PFSK-1 (cell line): ENCODE results near the gene ENTPD1.

Source experiments
- REST ChIP-seq, 2 experiments: IDR thresholded peaks; 2 replicates each; pipeline versions ENCODE4 v1.6.1 to v1.8.0; 2011 to 2012; ENCODE audit warnings: low read depth in 2 of 2, low read length in 2 of 2, control low read depth in 1 of 2, inconsistent platforms in 1 of 2, mild to moderate bottlenecking in 1 of 2, moderate library complexity in 1 of 2; ENCODE audit not compliant: insufficient read depth in 1 of 2
- SIN3A ChIP-seq: IDR thresholded peaks from 2 replicates; pipeline ENCODE4 v1.6.1; 2012; ENCODE audit warnings: mild to moderate bottlenecking, low read length, moderate library complexity, borderline replicate concordance; ENCODE audit not compliant: insufficient read depth
- TAF1 ChIP-seq: IDR thresholded peaks from 2 replicates; pipeline ENCODE4 v1.6.1; 2012; ENCODE audit warnings: low read length, control low read depth, borderline replicate concordance; ENCODE audit not compliant: insufficient read depth

GRCh38 chr10:95833042-95833610, 77.2 kb downstream of the ENTPD1 start:
- TF ChIP-seq REST (IDR thresholded peaks at IDR 0.05; ENCODE audit: insufficient read depth in 1 of 2, low read depth in 2 of 2, low read length in 2 of 2) (no peak), TAF1 (no peak), SIN3A (no peak)
